D721Med (cell line): ENCODE results near the gene FBXW2.

Source experiments
- DNase-seq: peaks from one replicate; pipeline ENCODE4 v3.0.0; 2011; ENCODE audit warnings: low spot score; ENCODE audit not compliant: insufficient read length
- FAIRE-seq: peaks from 2 replicates; lab custom pipeline; 2011; peaks lifted over from hg19 to GRCh38; lab: Jason Lieb, UNC
- TF ChIP-seq, protein P1 (sequence below): IDR thresholded peaks from 2 replicates; pipeline ENCODE4 v1.5.1; 2012; ENCODE audit warnings: mild to moderate bottlenecking, control low read depth; ENCODE audit not compliant: insufficient read depth; ENCODE audit errors: missing control alignments

The FBXW2 gene

DNA sequence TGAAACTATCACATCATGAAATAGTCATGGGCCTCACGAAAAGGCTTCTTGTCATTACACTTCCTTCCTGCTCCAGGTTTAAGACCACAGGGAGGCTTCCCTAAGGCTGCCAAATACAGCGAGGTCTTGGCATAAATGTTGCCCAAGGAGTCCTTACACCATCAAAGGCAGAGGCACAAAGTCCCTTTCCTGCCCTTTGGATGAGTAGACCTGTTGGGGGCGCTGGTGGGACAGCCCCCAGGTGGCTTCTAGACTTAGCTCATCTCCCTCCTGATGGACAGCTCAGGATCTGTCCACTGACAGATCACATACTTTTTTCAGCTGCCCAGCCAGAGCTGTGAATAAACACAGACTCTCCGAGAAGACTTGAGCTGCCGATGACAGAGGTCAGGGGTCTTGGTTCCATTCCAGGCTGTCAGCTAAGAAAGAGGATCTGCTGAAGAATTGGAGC is 63.4 kb downstream of the FBXW2 start:
- TF ChIP-seq, protein P1, sequence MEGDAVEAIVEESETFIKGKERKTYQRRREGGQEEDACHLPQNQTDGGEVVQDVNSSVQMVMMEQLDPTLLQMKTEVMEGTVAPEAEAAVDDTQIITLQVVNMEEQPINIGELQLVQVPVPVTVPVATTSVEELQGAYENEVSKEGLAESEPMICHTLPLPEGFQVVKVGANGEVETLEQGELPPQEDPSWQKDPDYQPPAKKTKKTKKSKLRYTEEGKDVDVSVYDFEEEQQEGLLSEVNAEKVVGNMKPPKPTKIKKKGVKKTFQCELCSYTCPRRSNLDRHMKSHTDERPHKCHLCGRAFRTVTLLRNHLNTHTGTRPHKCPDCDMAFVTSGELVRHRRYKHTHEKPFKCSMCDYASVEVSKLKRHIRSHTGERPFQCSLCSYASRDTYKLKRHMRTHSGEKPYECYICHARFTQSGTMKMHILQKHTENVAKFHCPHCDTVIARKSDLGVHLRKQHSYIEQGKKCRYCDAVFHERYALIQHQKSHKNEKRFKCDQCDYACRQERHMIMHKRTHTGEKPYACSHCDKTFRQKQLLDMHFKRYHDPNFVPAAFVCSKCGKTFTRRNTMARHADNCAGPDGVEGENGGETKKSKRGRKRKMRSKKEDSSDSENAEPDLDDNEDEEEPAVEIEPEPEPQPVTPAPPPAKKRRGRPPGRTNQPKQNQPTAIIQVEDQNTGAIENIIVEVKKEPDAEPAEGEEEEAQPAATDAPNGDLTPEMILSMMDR: no peak

DNA sequence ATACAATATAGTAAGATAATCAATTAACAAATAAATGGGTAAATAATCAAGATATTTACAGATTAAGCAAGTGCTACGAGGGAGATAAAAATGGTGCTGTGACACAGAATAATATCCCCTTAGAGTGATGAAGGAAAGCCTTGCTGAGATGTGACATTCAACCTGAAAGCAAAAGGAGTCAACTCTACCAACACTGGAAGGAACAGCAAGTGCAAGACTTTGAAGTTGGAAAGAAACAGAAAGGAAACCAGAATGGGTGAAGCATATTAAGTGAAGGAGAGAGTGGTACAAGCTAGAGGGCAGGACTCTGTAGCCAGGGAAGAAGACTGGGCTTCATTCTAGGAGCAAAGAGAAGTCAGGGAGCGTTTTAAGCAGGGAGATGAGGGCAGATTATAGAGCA is 66.7 kb downstream of the FBXW2 start:
- no peak for FAIRE-seq
- TF ChIP-seq, protein P1: no peak

More for the DNA sequence above, 63.4 kb downstream of the FBXW2 start:
- no peak for DNase-seq
- no peak for FAIRE-seq

DNA sequence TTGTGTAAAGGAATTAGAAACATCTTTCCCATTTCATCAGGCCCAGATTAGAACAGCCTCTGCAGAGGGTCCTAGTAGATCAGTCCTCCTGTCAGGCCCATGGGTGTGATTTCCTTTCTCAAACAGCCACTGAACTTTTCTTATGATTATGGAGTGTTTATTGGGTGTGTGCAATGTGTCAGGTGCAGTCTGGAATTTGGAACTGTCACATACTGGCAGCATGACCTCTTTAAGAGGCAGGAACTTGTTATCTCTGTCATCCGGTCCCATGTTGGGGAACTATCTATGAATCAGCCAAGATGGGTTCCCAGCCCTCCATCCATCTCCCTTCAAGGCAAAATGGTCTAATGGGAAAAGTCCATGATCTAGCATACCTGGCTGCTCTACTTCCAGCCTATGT is 67.3 kb downstream of the FBXW2 start:
- FAIRE-seq (no peak), DNase-seq (no peak)
- TF ChIP-seq, protein P1: no peak

More for the DNA sequence above, 66.7 kb downstream of the FBXW2 start:
- no peak for DNase-seq

DNA sequence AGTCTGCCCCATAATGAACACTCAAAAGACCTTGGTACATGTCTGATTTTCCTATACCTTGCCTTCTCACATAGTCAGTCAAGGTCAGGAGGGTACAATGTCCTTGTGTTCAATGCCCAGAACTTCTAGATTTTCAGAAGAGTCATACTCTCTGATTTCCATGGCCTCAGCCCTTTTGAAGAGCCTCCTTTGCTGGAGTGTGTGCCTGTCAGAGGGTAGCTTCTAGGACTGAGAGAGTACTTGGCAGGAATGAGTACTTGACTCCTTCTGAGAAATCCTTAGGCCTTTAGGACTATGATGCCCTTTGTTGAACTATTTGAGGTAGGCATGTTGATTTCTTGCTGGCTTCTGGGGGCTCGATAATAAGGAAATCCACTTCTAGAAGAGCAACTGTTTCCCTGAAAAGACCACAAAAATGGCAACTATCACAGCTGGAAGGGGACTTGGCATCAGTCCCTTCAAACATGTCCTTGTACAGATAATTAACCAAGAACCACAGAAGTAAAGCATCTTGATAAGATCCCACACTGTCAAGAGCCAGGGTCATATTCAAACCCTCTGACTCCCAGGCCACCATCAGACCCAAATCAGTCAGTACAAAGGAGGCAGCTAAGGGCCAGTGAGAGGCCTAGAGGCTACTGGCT is 68.3 kb downstream of the FBXW2 start:
- FAIRE-seq (no peak), DNase-seq (no peak)
- TF ChIP-seq, protein P1: no peak

DNA sequence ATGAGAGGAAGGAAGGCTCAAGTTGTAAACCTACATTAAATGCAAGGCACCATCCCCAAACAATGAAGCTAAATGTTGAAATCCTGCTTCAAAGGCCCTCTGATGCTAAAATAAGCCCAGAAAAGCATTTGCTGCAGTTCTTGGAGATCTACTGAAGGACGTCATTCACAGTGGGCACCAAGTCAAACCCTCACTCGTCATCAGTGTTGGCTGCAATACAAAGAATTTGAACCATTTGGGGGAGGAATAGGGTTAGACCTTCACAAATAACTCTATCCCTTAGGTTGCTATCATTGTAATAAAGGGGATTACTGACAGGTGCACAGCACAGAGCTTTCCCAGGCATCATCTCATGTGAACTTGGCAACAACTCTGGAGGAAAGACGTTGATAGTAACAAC is 69.7 kb downstream of the FBXW2 start:
- TF ChIP-seq, protein P1: no peak
- FAIRE-seq (no peak), DNase-seq (no peak)

DNA sequence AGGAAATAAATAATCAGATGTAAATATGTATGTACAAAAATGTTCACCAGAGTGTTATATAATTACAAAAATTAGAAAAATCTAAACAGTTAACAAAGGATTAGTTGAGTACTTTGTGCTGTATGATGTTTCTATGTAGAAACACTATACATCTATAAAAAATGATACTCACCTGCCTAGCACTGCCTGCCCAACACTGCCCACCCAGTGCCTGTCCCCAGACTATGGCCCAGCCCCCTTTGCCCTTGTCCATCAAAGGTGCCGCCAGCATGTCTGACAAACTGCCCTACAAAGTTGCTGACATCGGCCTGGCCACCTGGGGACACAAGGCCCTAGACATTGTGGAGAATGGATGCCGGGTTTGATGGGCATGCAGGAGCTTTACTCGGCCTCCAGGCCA is 72.8 kb downstream of the FBXW2 start:
- TF ChIP-seq, protein P1: no peak
- no peak for DNase-seq
- FAIRE-seq: no peak

DNA sequence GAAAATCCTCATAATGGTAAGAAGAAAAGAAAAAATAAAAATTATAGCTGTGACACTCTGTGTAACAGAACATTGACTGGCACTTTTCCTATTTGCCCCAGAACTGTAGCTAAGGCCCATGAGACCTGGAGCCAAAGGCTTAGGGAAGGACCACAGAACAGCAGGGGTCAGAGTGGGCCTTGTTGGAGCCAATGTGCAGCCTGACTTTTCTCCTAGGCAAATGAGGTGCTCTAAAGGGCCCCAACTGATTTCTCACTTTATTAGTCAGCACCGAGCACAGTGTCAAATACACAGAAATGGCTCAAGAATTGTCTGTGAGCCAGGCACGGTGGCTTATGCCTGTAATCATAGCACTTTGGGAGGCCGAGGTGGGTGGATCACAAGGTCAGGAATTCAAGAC is 74.9 kb downstream of the FBXW2 start:
- DNase-seq: no peak
- TF ChIP-seq, protein P1: no peak
- no peak for FAIRE-seq
